HG03521 (cell line): Measurements from ENCODE around the gene MLIP.
"Not testable (repeated sequence)": the region's sequence is repeated elsewhere in the genome, so short reads cannot be mapped to it uniquely, and the experiment has no call there.

Source experiments
- ATAC-seq: cut with Tn5 transposase; IDR thresholded peaks from one replicate; pipeline ENCODE4 v1.9.1; 2021; ENCODE audit warnings: mild to moderate bottlenecking, moderate library complexity; ENCODE audit not compliant: unreplicated experiment

Gene MLIP

DNA sequence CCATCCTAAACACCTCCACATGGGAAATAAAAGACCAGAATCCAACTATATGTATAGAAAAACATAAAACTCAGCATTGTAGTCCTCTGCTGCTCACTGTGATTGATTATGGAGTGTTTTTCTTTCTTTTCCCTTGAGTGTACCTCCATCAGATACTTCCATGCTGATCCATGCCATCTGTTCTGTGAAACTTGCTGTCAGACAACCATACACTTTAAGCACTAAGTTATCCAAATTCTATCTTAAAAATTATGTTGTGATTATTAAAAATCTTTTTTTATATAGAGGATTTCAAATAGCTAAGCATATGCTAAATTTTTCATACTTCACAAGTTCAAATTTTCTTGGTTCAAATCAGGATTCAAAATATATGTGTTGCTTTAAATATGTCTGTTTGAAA lies 105.1 kb downstream of the MLIP start:
- ATAC-seq = no peak

DNA sequence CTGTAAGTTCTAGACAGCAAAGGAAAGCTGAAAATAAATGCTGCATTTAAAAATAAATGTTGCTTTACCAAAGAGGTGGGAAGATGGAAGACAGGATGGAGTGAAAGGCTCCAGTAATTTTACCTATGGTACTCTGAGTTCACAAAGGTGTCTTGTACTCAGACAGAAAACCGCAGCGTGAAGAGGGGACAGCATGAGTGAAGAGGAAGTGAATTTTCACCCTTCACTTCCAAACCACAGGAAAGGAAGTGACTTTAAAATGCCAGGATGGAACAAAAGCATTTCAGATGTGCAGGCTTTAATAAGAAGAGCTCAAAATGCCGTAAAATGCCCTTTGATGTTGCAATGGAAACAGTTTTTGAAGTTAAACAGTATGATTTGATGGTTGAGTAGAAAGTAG lies 105.8 kb downstream of the MLIP start:
- ATAC-seq = no peak

DNA sequence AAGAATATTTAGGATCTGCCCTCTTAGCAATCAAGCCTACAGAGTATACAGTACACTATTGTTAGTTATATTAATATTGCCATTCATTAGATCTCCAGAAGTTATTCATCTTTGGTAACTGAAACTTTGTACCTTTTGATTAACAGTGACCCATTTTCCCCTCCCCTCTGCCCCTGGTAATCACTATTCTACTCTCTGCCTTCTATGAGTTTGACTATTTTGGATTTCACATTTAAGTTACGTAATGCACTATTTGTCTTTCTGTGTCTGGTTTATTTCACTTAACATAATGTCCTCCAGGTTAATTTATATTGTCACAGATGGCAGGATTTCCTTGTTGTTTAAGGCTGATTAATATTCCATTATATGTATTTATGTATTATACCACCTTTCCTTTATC lies 111.0 kb downstream of the MLIP start:
- no peak for ATAC-seq

DNA sequence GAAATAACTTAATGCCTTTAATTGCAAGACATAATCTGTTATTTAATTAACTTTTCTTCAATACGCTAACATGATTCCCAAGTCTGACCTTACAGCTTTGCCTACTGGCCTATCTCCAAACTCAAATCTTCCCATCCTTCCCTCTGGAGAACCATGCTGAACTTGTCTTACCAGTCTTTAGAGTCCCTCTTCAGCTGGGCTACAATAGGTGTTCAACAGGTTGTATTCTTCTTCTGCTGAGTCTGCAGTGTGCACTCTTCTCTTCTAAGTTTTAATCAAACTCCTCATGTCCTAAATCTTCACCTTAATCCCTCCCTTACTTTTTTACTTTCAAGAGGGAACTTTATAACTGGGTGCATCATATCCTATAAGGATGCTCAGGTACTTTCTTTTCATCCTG lies 121.5 kb downstream of the MLIP start:
- no peak for ATAC-seq

DNA sequence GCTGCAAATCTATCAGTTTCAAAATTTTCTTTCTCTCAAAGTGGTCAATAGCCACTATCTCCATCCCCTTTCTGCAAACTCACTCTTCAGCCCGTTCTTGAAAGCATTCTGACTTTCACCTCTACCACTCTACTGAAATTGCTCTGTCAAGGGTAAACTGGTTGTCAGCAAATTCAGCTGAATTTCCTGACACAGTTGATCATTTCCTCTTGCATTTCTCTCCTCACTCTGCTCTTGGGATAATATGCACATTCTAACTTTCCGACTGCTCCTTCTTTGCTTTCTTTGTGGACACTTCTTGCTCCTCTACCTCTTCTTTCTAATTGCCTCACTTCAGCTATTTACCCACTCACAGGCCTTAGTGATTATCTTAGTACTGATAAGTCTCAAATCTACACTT lies 123.3 kb downstream of the MLIP start:
- no peak for ATAC-seq

DNA sequence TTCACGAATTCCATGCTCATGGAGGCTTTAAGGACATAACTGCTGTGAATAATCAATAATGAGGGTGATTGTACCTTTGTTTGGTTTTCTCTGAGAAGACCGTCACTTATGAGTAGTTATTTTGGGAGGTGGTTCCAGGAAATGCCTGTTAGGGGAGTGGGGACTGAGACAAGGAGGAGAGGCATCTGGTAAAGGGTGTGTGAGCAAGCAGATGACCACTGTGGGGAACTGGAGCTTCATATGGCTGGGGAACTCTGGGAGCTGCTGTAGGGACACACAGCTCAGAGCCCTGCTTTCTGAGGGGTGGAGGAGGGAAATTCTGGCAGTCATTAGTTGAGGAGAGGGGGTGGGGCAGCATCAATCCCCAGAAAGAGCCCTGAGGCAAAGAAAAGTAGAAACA lies 125.7 kb downstream of the MLIP start:
- no peak for ATAC-seq

DNA sequence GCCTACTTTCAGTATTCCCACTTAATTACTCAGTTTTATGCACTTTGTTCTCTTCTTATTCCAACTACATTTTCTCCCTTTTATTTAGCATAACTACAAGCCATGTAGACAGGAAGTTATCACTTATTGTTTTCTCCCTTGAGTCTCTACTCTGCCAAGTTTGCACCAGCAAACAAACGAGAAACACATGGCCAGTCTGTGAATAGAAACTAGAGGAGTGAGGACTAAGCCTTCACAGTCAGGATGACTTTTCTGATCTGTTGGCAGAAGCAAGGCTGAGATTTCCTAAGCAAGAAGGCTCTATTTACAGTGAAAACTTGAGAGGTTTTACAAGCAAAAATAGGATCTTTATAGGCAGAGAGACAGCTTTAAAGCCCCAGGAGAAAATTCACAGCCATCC lies 127.2 kb downstream of the MLIP start:
- ATAC-seq = no peak

DNA sequence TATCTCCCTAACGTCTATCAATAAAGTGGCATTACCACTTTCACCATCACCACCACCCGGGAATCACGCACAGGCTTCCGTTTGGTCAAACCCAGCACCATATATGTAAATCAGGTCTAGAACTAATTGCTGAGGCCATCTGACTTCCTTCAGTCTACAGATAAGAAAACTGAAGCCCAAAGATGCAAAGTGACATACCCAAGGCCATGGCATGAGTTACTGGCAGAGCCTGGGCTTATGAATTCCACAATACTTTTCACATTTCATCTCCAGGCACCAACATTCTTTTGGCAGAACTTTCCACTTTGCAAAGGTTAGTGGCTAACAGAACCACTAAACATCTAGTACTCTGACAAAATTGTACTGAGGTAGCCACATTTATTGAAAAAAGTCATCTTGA lies 132.5 kb downstream of the MLIP start:
- no peak for ATAC-seq

DNA sequence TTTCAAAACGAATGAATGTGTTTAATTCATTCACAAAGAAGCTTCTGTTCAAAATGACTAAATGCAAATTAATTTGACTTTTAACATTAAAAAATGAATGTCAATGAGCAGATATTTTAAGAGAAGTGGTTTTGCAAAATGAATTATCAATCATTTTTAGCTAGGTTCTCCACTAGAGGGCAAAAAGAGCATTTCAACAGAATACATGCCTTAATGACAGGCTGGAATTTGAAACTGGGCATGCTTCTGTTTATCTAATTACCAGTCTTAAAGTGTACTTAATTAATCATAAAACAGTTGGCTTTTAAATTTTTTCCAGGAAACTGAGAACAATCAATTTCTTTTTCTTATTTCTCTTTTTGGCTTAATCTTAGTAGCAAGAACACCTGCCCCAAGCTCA lies 133.2 kb downstream of the MLIP start:
- no peak for ATAC-seq

DNA sequence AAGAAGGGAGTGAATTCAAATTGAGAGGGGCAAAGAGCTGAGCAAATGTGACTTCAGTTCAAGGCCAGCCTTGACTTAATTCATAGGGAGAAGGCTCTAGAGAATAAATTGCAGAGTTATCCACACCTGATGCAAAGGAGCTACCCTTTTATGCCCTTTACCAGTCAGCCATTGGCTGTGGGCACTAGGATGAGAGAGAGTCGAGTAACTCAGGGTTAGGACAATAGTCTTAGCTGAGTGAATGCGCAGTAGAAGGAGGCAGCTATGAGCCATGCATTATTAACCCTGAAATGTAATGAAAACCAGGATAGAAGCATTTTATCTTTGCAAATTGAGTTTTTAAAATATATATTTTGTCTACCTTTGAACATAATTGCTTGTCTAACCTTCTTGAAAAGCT lies 134.0 kb downstream of the MLIP start:
- no peak for ATAC-seq

DNA sequence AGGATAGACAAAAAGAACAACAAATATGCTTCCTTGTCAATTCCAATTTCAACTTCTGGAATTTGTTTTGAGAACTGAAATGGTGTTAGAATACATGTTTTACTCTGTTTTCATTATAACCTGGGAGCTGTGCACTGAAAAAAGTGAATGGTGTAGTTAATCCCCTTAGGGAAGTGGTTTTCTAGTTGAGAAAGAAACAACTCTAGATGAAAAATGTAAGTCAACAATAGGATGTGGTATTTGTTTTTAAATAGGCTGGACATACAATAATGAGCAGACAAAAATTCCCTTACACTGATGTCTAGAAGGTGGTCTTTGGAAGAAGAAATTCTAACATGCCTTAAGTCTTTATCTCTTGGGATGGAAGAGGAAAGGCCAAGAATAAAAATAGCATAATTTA lies 137.1 kb downstream of the MLIP start:
- no peak for ATAC-seq

DNA sequence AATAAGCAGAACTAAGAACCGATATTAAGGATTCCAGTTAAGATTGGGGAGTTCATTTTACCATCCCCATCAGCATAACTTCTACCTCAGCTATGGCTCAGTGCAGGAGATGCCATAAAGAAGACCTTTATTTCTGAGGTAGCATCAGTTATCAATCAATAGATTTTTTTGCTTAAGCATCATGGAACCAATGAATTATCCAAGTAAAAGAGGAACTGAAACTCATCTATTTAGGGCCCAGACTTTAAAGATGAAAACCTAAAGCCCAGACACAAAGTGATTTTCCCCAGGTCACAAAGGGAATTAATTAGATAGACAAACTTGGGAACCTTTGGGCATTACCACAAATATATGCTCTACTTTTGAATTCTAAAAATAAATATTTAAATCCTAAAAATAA lies 137.8 kb downstream of the MLIP start:
- peak; percentile 35 for ATAC-seq

DNA sequence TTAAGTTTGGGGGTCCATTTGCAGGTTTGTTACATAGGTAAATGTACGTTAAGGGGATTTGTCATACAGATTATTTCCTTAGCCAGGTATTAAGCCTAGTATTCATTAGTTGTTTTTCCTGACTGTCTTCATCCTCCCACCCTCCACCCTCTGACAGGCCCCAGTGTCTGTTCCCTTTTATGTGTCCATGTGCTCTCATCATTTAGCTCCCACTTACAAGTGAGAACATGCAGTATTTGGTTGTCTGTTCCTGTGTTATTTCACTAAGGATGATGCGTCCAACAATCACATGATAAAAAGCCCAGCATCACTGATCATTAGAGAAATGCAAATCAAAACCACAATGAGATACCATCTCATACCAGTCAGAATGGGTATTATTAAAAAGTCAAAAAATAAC lies 138.6 kb downstream of the MLIP start:
- ATAC-seq = not testable (repeated sequence)

DNA sequence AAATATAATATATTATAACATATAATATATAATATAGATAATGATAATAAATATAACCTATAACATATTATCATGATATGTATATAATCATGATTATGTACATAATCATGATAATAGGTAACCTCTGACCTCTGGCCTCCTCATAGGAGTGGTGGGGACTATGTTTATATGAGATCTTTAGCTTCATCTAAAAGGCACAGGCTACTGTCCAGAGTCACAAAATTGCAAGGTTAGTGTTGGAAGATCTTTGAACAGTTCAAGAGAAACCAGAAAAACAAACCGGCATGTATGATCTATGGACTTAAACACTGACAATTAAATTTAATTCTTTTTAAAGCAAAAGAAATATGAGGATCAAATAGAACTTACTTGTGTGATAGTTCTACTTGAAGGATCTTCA lies 141.3 kb downstream of the MLIP start:
- no peak for ATAC-seq

DNA sequence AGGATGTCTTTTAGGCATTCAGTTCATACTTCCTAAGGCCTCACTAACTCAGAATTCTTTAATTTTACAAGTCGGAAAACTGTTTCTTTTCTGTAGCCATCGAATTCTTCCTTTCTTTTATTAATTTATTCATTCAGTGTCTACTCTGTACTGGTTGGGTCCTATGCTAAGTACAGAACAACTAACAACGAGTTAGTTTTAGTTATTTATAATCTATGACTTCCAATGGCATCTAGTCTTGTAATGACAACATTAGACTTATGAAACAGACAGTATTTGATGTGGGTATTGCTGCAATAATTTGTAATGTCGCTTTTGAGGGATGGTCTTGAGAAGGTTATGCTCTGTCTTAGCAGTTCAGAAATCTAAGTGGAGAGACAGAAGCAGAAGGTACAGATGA lies 141.7 kb downstream of the MLIP start:
- ATAC-seq = no peak

DNA sequence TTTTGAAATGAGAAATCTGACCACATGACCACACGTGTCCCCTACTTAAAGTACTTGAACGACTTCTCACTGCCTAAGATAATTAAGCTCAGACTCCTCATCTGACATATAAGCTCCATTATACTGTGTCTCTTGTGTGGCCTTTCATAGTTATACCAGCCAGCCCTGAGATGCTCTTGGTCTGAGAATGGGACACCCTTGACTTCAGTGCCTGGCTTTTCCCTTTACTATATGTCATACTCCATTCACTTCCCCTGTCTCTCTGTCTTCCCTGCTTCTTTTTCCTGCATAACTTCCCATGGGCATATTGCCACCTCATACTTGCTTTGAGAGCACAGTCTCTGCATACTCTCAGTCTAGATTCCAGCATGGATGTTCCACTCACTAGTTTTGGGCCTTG lies 143.6 kb downstream of the MLIP start:
- no peak for ATAC-seq

DNA sequence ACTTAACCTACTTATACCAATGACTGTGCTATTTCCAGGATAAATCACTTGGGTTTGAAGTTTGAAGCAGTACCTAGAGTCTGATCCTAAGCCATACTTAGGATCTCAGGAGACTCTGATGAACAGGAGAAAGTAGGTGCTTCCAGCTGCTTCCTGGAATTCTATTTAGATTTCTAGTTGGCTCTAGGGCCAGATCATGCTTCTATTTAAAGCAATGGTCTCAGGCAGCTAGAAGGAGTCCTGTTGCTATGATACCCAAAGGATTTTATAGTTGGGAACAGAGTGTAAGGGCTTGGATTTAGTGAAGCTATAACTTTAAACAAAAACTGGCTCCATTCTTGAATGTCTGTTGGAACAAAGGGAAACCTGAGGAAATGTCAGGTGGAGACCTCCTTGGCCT lies 144.6 kb downstream of the MLIP start:
- no peak for ATAC-seq

DNA sequence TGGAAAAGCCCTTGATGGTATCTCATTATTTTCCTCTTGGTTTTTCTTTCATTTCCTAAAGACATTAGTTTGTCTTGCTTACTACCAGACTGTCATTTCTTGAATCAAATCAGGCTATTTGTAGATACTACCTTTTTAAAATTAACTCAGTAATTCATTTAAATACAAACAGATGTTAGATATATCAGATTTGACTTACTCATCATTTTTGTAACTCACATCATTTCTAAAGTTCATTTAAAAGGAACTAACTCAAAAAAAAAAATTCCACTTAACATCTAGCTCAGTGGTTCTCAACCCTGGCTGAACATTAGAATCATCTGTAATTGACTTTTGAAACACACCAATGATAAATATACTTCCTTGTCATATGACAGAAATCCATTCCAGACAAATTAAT lies 148.8 kb downstream of the MLIP start:
- no peak for ATAC-seq

DNA sequence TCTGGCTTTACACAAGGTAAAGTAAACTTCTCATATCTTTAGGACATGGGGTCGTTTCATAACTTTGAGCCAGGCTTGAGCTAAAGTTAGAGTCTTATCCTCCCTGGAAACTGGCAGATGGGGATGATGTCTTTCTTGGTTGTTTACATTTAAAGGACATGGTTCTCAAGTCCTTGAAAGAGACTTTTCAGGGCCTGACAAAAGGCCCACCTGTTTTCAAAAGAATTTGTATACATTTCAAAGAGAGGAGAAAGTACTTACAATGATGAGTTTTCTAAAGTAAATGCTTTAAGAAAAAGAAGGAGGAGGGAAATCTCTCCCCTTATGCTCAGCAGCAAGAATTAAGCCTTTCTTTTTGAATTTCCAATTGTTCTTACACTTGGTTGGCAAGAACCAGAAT lies 151.3 kb downstream of the MLIP start:
- ATAC-seq = no peak

DNA sequence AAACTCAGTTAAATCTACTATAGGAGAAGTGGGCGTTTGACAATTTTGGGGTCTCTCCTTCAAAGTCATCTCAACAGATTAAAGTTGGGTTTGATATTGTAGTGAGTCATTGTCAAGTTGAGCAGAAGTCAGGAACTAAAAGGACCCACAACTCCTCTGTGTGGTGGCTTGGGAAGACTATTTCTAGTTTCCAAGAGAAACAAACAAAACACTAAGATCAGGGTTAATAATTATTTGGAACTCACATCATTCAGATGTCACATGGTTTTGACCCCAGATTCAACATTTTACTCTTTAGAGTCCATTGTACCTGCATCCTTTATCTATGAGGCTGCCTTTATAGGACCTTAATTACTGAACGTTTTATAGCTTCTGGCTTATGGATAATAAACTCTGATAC lies 151.7 kb downstream of the MLIP start:
- no peak for ATAC-seq

DNA sequence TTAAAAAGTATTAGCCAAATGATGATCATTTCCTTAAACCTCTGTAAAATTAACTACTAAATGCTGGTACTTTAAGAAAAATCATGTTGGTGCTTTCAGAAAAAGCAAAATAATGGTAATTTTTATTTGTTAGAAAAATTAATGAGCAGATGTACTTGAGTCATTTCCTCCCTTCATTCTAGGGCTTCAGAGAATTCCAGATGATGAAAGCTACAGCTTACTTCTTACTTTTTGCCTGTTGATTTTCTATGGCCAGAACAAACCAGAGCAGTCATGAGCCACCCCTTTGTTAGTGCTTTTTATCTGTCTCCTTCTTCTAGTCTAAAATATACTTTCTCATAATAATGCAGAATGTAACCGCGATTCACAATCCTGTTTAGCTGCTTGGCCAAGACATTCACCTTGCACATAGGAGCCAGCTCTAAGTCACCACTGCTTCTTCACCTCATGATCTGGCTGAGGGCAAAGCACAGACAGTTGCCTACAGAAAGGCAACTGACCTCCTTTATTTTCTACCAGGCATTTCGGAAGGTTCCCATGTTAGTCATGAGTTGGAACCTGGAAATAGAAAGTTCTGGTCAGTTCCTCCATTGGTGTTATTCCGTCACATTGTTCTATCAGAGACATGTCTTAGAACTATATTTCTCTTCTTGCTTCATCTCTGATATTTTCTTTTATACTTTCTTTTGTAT lies 153.5 kb downstream of the MLIP start:
- no peak for ATAC-seq

DNA sequence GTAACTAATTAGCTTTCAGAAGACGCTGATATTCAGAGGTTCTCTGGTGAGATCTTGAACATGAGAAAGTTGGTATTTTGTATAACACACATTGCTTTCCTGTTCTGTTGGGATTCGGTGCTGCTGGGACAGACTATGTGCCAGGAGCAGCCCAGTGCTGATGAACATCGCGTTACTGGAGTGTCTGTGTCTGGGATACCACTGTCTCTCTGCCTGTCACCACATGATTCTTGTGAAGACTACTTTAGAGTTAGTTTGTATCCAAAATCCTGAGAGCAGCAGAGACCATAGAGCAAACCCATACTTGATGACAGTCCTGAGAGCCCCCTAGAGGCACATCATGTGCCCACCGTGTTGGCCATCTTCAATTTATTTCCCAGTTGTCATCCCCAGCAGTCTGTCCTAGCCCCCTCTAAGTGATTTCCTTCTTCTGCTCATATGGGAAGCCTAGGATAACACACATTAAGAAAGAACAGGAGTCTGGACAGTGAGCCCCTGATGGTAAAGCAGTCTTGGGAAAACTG lies 155.2 kb downstream of the MLIP start:
- ATAC-seq = no peak

DNA sequence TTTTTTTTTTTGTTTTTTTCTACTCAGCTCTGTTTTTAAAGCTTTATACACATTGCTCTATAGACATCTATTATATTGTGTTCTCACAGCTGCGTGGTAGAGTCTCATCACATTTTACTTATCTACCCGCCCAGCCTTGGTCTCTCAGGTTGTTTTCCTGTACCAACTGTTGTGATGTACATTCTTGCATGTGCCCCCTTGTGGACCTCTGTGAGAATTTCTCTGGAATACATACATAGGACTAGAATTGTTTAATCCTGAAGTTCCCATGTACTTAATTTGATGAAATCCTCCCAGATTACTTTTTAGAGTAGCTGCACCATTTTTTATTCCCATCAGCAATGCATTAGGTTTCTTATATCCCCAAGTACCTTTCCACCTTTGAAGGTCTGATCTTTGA lies 156.6 kb downstream of the MLIP start:
- no peak for ATAC-seq
